ENCODE results near the gene ASB5.
"Not testable (repeated sequence)": the region's sequence is repeated elsewhere in the genome, so short reads cannot be mapped to it uniquely, and the experiment has no call there.

The ASB5 gene

DNA sequence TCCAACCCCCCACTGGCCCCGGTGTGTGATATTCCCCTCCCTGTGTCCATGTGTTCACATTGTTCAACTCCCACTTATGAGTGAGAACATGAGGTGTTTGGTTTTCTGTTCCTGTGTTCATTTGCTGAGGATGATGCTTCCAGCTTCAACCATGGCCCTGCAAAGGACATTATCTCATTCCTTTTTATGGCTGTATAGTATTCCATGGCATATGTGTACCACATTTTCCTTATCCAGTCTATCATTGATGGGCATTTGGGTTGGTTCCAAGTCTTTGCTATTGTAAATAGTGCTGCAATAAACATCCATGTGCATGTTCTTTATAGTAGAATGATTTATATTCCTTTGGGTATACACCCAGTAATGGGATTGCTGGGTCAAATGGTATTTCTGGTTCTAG, 10.5 kb upstream of the ASB5 start:
- not testable (repeated sequence) for H3K9me3 ChIP-seq (ENCODE audit: control insufficient read depth, insufficient read depth, low read length); H3K4me1 ChIP-seq (ENCODE audit: control insufficient read depth, insufficient read depth, low read length); H3K4me3 ChIP-seq (ENCODE audit: low read length); DNase-seq (ENCODE audit: low read depth, low spot score); H3K27ac ChIP-seq (ENCODE audit: low read length); H3K36me3 ChIP-seq (ENCODE audit: control insufficient read depth, insufficient read depth, low read length); H3K27me3 ChIP-seq (ENCODE audit: control insufficient read depth, insufficient read depth, low read length)
- no CpG with 5 or more reads among the region's 1 CpG for WGBS (ENCODE audit: insufficient coverage, insufficient read length)

DNA sequence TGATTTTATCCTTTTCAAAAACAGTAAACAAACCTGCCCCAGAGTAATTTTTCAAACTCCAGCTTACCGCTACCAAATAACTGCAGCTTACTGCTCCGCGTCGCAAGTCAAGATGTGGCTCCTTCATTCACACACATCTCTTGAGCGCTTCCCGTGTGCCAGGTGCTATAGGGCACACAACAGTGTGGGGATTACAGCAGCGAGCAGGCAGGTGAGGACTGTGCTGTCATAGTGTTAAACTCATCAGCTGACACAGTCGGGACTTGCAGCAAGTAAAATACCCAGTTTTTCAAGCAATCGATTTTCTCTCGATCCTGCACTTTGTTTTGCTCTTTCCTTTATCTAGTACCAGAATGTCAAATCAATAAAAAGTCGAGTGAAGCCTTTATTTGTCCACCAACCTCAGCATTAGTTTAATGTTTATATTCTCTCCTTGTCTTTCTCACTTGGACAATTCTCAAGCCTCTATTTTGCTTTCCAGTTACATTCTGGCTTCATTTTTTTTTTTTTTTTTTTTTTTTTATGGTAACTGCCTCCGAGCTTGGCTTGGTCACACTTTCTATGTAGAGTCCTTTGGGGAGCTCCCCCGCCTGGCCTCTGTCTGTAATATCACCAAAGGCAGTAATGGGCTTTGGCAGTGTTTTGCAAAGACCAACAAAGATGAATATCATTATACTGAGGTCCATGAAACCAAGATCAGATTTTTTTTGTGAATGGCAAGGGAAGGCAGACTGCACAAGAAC, 8.3 kb upstream of the ASB5 start:
- DNase-seq (ENCODE audit: low read depth, low spot score), result peak; percentile 25
- Histone ChIP-seq H3K4me3 (ENCODE audit: low read length) (no peak overlapping the region), H3K9me3 (ENCODE audit: control insufficient read depth, insufficient read depth, low read length) (no peaks in the 10 kb centered on the region), H3K36me3 (ENCODE audit: control insufficient read depth, insufficient read depth, low read length) (no peaks in the 10 kb centered on the region), H3K27me3 (ENCODE audit: control insufficient read depth, insufficient read depth, low read length) (no peaks in the 10 kb centered on the region), H3K4me1 (ENCODE audit: control insufficient read depth, insufficient read depth, low read length) (no peaks in the 10 kb centered on the region), H3K27ac (ENCODE audit: low read length) (no peak overlapping the region)
- no CpG with 5 or more reads among the region's 13 CpGs for WGBS (ENCODE audit: insufficient coverage, insufficient read length)

DNA sequence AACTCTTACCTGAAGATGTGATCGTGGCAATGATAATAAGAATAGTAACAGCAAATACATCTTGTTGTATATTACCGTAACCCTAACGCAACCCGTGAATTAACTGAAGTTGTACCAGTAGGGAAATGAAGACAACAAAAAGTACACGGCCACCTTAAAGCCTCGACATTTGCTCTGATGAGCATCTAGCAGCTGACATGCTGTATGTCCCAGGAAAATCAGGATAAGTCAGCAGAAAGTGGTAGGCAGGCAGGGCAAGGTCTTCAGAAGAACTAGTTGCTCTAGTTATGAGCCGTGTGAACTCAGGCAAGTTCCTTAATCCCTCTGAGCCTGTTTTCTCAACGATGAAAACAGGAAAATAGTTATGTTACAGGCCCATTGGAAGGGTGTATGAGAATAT, 7.7 kb upstream of the ASB5 start:
- Histone ChIP-seq H3K27me3 (ENCODE audit: control insufficient read depth, insufficient read depth, low read length) (no peaks in the 10 kb centered on the region), H3K4me1 (ENCODE audit: control insufficient read depth, insufficient read depth, low read length) (no peaks in the 10 kb centered on the region), H3K27ac (ENCODE audit: low read length) (no peak overlapping the region), H3K36me3 (ENCODE audit: control insufficient read depth, insufficient read depth, low read length) (no peaks in the 10 kb centered on the region), H3K9me3 (ENCODE audit: control insufficient read depth, insufficient read depth, low read length) (no peaks in the 10 kb centered on the region), H3K4me3 (ENCODE audit: low read length) (no peak overlapping the region)
- no CpG with 5 or more reads among the region's 8 CpGs for WGBS (ENCODE audit: insufficient coverage, insufficient read length)
- no peak for DNase-seq (ENCODE audit: low read depth, low spot score)

DNA sequence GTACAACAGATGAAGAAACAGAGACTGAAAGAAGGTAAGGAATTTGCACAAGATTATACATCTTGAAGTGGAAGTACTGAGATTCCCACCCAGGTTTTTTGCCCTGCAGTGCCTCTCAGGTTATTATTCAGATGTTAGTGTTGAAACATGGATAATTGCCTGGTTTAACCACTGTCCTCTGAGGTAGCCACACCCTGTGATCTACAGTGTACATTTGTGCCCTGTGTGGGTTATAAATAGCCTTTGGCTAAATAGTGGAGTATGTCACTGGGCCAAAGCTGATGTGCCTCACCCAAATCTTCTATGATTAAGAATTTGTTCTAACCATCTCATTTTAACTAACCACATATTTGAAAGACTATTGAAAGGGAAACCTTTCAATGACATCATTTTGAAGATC, 5.4 kb upstream of the ASB5 start:
- H3K9me3 ChIP-seq (ENCODE audit: control insufficient read depth, insufficient read depth, low read length), result no peaks in the 10 kb centered on the region
- no peak for DNase-seq (ENCODE audit: low read depth, low spot score)

DNA sequence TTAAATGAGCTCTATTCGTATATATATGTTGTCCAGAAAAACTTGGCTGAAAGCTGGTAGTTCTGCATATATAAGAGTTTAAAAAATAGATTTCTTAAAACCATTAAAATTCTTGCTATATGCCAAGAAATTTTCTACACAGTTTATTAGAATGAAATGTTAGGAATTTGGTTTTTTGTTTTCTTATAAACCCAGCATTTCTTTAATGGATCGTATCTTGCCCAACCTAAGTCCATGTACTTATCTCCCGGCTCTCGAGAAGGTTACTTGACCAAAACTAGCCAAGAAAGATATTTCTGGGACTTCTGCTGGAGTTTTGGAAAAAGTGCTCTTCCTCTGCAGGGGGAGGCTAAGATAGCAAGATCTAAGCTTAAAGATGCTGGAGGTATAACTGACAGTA, 4.7 kb upstream of the ASB5 start:
- no CpG with 5 or more reads among the region's 4 CpGs for whole genome bisulfite sequencing (ENCODE audit: insufficient coverage, insufficient read length)
- H3K27me3 ChIP-seq (ENCODE audit: control insufficient read depth, insufficient read depth, low read length), result no peaks in the 10 kb centered on the region
- H3K4me3 ChIP-seq (ENCODE audit: low read length), result no peak overlapping the region
- H3K4me1 ChIP-seq (ENCODE audit: control insufficient read depth, insufficient read depth, low read length), result no peaks in the 10 kb centered on the region
- no peaks in the 10 kb centered on the region for H3K36me3 ChIP-seq (ENCODE audit: control insufficient read depth, insufficient read depth, low read length)
- no peak for DNase-seq (ENCODE audit: low read depth, low spot score)
- H3K9me3 ChIP-seq (ENCODE audit: control insufficient read depth, insufficient read depth, low read length), result no peaks in the 10 kb centered on the region
- H3K27ac ChIP-seq (ENCODE audit: low read length), result no peak overlapping the region

More for the DNA sequence above, 5.4 kb upstream of the ASB5 start:
- H3K36me3 ChIP-seq (ENCODE audit: control insufficient read depth, insufficient read depth, low read length), result no peaks in the 10 kb centered on the region
- H3K4me3 ChIP-seq (ENCODE audit: low read length), result no peak overlapping the region
- no peak overlapping the region for H3K27ac ChIP-seq (ENCODE audit: low read length)
- H3K4me1 ChIP-seq (ENCODE audit: control insufficient read depth, insufficient read depth, low read length), result no peaks in the 10 kb centered on the region
- no peaks in the 10 kb centered on the region for H3K27me3 ChIP-seq (ENCODE audit: control insufficient read depth, insufficient read depth, low read length)

DNA sequence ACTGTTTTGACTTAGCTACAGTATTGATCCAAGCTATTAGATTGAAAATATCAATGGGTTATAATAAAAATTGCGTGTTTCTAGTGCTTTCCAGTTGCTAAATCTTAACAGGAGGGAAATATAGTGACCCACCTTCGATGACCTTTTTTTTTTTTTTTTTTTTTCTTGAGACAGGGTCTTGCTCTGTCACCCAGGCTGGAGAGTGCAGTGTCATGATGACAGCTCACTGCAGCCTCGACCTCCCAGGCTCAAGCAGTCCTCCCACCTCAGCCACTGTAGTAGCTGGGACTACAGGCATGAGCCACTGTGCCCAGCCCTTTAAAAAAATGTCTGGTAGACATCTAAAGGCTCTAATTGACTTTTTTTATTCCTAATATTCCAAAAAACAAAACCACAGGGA, 3.8 kb upstream of the ASB5 start:
- WGBS (ENCODE audit: insufficient coverage, insufficient read length), result no CpG with 5 or more reads among the region's 3 CpGs

DNA sequence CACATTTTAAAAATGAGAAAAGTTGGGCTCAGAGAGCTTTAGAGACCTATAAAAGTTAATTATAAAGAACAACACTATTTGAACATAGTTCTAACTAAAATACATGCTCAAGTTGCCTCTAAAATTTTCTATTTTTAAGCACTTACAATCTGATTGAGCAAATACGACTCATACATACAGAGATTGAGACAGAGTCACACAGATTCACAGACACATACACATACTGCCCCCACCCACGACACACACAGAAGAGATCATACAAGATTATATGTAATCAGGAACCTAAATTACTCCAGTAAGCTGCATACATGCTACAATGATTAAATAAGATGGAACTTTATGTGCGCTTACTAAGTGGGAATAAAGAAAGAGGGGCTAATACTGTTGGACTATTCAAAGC, 2.7 kb upstream of the ASB5 start:
- WGBS (ENCODE audit: insufficient coverage, insufficient read length), result no CpG with 5 or more reads among the region's 3 CpGs
- H3K9me3 ChIP-seq (ENCODE audit: control insufficient read depth, insufficient read depth, low read length), result no peaks in the 10 kb centered on the region
- H3K4me3 ChIP-seq (ENCODE audit: low read length), result no peak overlapping the region
- no peak overlapping the region for H3K27ac ChIP-seq (ENCODE audit: low read length)
- DNase-seq (ENCODE audit: low read depth, low spot score), result no peak
- no peaks in the 10 kb centered on the region for H3K27me3 ChIP-seq (ENCODE audit: control insufficient read depth, insufficient read depth, low read length)
- H3K4me1 ChIP-seq (ENCODE audit: control insufficient read depth, insufficient read depth, low read length), result no peaks in the 10 kb centered on the region
- no peaks in the 10 kb centered on the region for H3K36me3 ChIP-seq (ENCODE audit: control insufficient read depth, insufficient read depth, low read length)

More for the DNA sequence above, 3.8 kb upstream of the ASB5 start:
- H3K9me3 ChIP-seq (ENCODE audit: control insufficient read depth, insufficient read depth, low read length), result no peaks in the 10 kb centered on the region
- DNase-seq (ENCODE audit: low read depth, low spot score), result no peak
- no peak overlapping the region for H3K4me3 ChIP-seq (ENCODE audit: low read length)
- no peaks in the 10 kb centered on the region for H3K27me3 ChIP-seq (ENCODE audit: control insufficient read depth, insufficient read depth, low read length)
- H3K27ac ChIP-seq (ENCODE audit: low read length), result no peak overlapping the region
- H3K36me3 ChIP-seq (ENCODE audit: control insufficient read depth, insufficient read depth, low read length), result no peaks in the 10 kb centered on the region
- no peaks in the 10 kb centered on the region for H3K4me1 ChIP-seq (ENCODE audit: control insufficient read depth, insufficient read depth, low read length)

DNA sequence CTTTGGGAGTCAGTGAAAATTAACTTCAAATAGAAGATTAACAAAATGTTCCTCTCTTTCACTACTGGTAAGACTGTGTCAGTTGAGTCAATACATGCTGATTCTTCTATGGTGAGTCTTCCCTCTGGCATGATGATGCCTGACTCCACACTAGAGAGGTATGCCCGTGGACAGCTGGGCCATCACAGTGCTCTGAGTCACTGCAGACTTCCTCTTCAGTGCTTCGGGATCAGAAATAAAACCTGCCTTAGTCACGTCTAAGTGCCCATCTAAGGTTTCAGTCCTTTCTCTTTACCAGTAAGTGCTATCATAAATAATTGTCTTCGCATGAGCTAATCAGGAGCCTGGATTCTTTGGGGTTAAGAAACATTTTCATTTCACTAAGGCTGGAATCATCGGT, 1.6 kb upstream of the ASB5 start:
- no peak overlapping the region for H3K4me3 ChIP-seq (ENCODE audit: low read length)
- no peak for DNase-seq (ENCODE audit: low read depth, low spot score)
- no peaks in the 10 kb centered on the region for H3K9me3 ChIP-seq (ENCODE audit: control insufficient read depth, insufficient read depth, low read length)
- no peaks in the 10 kb centered on the region for H3K4me1 ChIP-seq (ENCODE audit: control insufficient read depth, insufficient read depth, low read length)
- H3K27me3 ChIP-seq (ENCODE audit: control insufficient read depth, insufficient read depth, low read length), result no peaks in the 10 kb centered on the region
- WGBS (ENCODE audit: insufficient coverage, insufficient read length), result no CpG with 5 or more reads among the region's 5 CpGs
- no peaks in the 10 kb centered on the region for H3K36me3 ChIP-seq (ENCODE audit: control insufficient read depth, insufficient read depth, low read length)
- no peak overlapping the region for H3K27ac ChIP-seq (ENCODE audit: low read length)

DNA sequence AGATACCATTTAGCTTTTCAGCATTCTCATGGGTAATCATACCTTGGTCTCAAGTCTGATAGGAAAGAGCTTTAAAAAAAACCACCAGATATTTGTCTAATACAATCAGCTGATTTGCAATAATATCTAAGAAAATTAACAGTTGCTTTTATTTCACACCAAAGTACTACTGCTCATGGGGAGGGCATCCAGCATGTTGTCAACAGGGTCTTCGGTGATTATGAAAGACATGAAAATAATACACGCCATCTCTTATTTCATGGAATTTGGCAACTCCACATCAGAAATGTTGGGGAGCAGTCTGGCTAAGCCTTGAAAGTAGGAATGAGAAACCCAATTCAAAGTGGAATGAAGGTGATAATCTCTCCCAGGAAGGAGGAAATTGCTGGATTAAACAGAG, 3.0 kb downstream of the ASB5 start:
- no CpG with 5 or more reads among the region's 2 CpGs for WGBS (ENCODE audit: insufficient coverage, insufficient read length)
- Histone ChIP-seq H3K27me3 (ENCODE audit: control insufficient read depth, insufficient read depth, low read length) (no peaks in the 10 kb centered on the region), H3K27ac (ENCODE audit: low read length) (no peak overlapping the region)

DNA sequence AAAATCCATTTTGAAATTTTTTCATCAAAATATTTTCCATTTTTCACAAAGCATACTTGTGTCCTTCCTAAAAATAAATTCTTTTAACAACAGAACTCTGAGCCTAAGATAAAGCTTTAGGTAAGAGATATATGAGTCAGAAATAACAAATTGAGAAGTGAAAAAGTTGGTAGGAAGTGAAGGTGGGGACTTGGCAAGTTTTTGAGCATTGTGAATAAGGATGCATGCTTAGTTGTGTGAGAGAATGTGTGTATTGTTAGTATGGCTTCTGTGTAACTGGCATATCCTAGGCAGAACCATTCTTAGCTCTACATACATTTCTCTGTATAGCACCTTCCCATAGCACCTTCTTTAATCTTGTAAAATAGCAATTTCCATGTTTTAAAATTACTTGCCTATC, 6.8 kb downstream of the ASB5 start:
- Histone ChIP-seq H3K36me3 (ENCODE audit: control insufficient read depth, insufficient read depth, low read length) (no peaks in the 10 kb centered on the region), H3K27me3 (ENCODE audit: control insufficient read depth, insufficient read depth, low read length) (no peaks in the 10 kb centered on the region), H3K4me1 (ENCODE audit: control insufficient read depth, insufficient read depth, low read length) (no peaks in the 10 kb centered on the region), H3K9me3 (ENCODE audit: control insufficient read depth, insufficient read depth, low read length) (no peaks in the 10 kb centered on the region), H3K27ac (ENCODE audit: low read length) (no peak overlapping the region), H3K4me3 (ENCODE audit: low read length) (no peak overlapping the region)
- DNase-seq (ENCODE audit: low read depth, low spot score), result no peak

More for the DNA sequence above, 3.0 kb downstream of the ASB5 start:
- H3K4me1 ChIP-seq (ENCODE audit: control insufficient read depth, insufficient read depth, low read length), result no peaks in the 10 kb centered on the region
- no peak overlapping the region for H3K4me3 ChIP-seq (ENCODE audit: low read length)
- H3K36me3 ChIP-seq (ENCODE audit: control insufficient read depth, insufficient read depth, low read length), result no peaks in the 10 kb centered on the region
- no peaks in the 10 kb centered on the region for H3K9me3 ChIP-seq (ENCODE audit: control insufficient read depth, insufficient read depth, low read length)
- DNase-seq (ENCODE audit: low read depth, low spot score), result no peak

DNA sequence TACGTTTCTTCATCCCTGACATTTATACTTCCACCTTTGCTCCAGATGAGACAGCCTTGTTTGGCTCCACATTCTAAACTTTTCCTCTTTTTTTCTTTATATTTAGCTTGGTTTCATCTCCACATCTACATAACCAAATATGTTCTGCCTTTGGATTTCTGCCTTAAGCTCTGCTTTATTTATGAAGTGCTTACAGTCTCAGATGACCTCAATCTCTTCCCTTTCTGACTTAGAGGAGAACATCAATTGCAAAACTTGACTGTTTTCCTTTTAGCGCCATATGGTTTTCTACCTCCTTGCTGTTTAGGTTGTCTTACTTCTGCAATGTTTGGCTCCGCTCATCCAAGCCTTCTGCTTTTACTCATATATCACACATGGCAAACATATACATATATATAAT, 7.5 kb downstream of the ASB5 start:
- no peaks in the 10 kb centered on the region for H3K36me3 ChIP-seq (ENCODE audit: control insufficient read depth, insufficient read depth, low read length)
- no peak for DNase-seq (ENCODE audit: low read depth, low spot score)
- no peaks in the 10 kb centered on the region for H3K4me1 ChIP-seq (ENCODE audit: control insufficient read depth, insufficient read depth, low read length)
- H3K27ac ChIP-seq (ENCODE audit: low read length), result no peak overlapping the region
- no CpG with 5 or more reads among the region's 3 CpGs for WGBS (ENCODE audit: insufficient coverage, insufficient read length)
- H3K9me3 ChIP-seq (ENCODE audit: control insufficient read depth, insufficient read depth, low read length), result no peaks in the 10 kb centered on the region
- H3K27me3 ChIP-seq (ENCODE audit: control insufficient read depth, insufficient read depth, low read length), result no peaks in the 10 kb centered on the region
- no peak overlapping the region for H3K4me3 ChIP-seq (ENCODE audit: low read length)
